TTC549 (cell line): ENCODE measurements around the gene PIGBOS1.
"Not testable (repeated sequence)": the region's sequence is repeated elsewhere in the genome, so short reads cannot be mapped to it uniquely, and the experiment has no call there.

Experiments
- FAIRE-seq: peaks from 2 replicates; lab custom pipeline; 2012; peaks lifted over from hg19 to GRCh38; lab: Jason Lieb, UNC

PIGBOS1 gene

GRCh38 chr15:55290528-55291057, 28.3 kb downstream of the PIGBOS1 start:
- no peak for FAIRE-seq

DNA sequence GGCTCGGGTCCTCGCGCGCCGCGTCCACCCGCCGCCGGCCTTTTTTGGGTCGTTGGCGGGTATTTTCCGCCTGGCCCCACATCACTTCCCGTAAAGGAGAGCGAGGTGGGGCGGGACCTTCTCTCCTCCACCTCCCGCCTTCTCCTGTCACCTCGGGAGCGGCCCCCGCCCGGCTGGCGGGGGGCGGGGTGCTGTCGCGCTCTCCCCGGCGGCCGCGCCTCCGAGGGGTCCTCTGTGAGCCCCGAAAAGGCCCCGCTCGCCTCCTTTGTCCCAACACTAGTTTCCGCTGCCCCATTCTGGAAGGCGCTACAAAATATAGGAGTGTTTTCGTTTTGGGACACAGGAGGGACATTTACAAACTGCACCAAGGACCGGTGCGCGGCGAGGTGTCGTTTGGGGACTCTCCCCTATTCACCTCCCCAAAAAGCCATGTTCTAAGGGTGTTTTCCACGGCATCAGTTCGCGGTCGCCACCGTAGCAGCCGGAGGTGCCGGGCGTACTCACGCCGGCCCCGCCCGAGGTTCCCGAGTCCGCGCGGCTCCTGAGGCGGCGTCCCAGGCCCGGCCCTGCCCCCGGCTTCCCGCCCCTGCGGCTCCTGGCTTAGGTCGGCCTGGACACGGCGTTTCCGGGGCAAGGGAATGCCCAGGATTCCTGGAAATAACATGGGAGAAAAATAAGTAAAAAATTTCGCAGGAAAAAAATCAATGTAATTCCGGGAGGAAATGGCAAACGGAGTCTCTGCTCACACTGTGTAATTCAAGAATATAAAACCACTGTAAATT, 29.0 kb downstream of the PIGBOS1 start, which contains the start of gene RAB27A:
Gene RAB27A, minus strand, starts transcription at position 68 of the 782 bp plus-strand sequence. CDS start 54,879 bp downstream, outside the sequence.
- no peak for FAIRE-seq

DNA sequence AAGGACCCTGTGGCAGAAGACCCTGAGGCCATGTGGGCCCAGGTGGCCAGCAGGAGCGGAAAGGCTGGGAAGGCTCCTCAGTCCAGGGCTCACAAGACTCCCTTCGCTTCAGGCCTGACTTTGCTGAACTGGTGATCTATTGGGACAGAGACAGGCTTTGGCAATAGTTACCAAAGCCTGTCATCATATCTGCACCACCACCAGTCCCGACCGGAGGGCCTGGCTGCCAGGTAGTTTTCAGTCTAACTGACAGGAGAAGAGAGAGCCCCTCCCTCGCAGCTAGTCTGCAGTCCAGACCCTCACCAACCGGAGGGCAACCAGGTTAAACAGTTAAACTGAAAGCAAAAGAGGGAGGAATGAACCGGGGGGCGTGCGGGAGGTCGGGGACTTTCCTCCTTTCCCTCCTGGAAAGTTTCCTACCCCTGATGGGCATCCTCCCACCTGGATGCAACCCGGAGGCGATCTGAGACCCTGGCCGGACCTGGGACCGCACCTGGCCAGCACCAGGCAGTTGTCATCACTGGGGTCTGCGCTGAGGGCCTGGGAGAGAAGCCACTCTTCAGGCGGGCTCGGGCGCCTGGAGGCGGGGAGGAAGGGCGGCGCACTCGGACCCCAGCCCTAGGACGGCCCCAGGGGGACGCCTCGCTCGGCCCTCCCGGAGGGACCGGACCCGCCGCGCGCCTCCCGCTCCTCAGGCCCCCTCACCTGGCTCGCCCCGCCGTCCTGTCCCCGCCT, 29.7 kb downstream of the PIGBOS1 start:
- FAIRE-seq: no peak

DNA sequence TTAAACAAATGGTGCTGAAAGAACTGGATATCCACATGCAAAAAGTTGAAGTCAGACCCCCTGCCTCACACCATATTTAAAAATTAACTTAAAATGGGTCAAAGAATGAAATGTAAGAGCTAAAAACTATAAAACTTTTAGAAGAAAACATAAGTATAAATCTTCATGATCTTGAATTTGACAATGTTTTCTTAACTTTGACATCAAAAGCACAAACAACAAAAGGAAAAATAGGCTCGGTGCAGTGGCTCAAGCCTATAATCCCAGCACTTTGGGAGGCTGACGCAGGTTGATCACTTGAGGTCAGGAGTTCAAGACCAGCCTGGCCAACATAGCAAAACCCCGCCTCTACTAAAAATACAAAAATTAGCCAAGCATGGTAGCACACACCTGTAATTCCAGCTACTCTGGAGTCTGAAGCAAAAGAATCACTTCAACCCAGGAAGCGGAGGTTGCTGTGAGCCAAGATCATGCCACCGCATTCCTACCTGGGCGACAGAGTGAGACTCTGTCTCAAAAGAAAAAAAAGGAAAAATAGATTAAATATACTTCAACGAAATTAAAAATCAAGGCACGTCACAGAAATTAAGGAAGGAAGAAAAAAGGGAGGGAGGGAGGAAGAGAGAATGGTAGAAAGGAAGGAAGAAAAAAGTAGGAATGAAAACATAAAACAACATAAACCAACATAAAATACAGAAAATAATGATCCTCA, 30.8 kb downstream of the PIGBOS1 start:
- no peak for FAIRE-seq

DNA sequence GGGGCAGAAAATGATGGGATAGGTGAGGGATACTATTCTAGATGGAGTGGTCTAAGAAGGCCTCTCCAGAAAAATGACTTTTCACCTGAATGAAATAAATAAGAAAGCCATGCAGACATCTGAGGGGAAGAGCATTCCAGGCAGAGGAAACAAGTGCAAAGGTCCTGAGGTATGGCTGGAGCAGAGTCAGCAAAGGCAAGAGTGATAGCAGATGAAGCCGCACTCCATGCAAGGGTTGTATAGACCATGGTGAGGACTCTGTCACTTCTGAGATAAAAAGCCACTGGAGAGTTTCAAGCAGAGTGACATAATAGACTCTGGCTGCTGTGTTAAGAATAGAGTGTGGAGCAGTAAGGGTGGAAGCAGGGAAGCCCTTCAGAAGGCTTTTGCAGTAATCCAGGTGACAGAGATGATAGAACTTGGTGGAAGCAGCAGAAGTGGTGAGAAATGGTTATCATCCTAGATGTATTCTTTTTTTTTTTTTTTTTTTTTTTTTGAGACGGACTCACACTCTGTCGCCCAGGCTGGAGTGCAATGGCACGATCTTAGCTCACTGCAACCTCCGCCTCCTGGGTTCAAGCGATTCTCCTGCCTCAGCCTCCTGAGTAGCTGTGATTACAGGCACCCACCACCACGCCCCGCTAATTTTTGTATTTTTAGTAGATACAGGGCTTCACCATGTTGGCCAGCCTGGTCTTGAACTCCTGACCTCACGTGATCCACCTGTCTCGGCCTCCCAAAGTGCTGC, 32.3 kb downstream of the PIGBOS1 start:
- not testable (repeated sequence) for FAIRE-seq

GRCh38 chr15:55284426-55284825, 34.5 kb downstream of the PIGBOS1 start:
- no peak for FAIRE-seq

- FAIRE-seq: no peak
Observed at GRCh38 chr15:55283379-55284147, 35.4 kb downstream of the PIGBOS1 start.

GRCh38 chr15:55282284-55282833, 36.6 kb downstream of the PIGBOS1 start:
- FAIRE-seq: no peak

GRCh38 chr15:55281517-55282228, 37.2 kb downstream of the PIGBOS1 start:
- FAIRE-seq: no peak

DNA sequence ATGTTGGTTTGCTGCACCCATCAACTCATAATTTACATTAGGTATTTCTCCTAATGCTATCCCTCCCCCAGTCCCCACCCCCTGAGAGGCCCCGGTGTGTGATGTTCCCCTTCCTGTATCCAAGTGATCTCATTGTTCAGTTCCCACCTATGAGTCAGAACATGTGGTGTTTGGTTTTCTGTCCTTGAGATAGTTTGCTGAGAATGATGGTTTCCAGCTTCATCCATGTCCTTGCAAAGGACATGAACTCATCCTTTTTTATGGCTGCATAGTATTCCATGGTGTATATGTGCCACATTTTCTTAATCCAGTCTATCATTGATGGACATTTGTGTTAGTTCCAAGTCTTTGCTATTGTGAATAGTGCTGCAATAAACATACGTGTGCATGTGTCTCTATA, 38.3 kb downstream of the PIGBOS1 start:
- not testable (repeated sequence) for FAIRE-seq

DNA sequence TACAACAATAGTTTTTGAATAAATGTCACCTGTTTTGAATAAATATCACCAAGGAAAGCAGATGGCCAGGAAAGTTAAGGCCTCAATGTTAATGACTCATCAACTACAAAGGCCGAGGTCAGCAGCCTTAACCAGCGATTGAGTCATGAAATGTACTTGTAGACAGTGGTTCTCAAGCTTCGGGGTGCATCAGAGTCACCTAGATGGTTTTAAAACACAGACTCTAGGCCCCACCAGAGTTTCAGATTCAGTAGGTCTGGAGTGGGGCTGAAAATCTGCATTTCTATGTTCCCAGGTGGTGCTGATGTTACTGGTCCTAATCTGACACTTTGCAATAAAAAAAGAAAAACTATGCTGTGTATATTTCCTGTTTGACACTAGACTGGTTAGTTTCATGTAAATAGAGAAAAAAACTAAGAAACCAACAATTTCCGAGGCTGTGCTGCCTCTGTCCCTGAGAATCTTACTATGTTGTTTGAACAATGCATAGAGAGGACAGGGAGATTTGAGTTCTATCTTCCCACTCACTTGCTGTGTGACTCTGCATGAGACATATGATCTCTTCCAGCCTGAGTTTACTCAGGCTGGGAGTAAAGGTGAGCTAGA, 39.1 kb downstream of the PIGBOS1 start:
- FAIRE-seq: no peak

DNA sequence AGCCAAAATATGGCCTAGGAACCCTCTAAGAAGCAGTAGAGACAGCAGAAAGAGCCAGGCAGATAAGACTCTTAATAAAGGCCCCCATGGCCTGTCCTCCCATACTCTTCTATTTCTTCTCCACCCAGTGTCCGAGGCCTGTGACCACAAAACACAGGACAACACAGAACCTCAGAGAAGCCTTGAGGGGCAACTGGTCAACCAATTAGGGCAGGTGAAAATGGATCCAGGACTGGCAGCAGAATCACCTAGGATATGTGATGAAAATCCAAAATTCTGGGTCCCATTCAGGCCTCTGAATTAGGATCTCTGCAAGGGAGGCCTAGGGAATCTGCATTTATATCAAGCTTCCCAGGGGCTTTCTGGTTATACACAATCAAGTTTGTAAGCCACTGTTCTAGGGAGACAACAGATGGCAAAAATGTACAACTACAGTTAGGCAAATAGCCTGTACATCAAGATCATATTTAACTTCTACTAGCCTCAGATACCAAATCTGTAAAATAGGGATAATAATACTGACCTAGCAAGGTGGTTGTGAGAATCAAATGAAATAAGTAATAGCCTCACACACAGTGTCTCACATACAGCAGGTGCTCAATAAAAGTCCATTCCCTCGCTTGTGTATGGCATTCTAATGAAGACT, 39.7 kb downstream of the PIGBOS1 start:
- no peak for FAIRE-seq

DNA sequence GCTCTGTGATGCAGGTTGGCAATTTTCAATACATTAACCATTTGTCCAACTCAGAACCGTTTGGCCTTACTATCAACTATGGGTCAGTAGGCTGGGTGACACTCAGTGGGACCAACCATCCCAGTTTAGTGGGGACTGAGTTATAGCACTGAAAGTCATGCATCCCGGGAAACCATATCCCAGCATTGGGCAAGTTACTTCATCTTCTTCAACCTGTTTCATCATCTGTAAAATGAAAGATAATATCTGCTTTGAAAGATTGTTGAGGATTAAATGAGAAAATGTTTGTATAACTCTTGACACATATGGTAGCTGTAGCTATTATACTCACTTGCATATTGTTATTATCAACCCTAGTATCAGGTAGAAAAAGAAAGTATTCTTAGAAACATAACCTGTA, 41.2 kb downstream of the PIGBOS1 start:
- FAIRE-seq: no peak

- FAIRE-seq: no peak
Observed at GRCh38 chr15:55277116-55277564, 41.8 kb downstream of the PIGBOS1 start.

GRCh38 chr15:55276324-55276723, 42.6 kb downstream of the PIGBOS1 start:
- FAIRE-seq: no peak

- no peak for FAIRE-seq
Observed at GRCh38 chr15:55270291-55270690, 48.6 kb downstream of the PIGBOS1 start.

DNA sequence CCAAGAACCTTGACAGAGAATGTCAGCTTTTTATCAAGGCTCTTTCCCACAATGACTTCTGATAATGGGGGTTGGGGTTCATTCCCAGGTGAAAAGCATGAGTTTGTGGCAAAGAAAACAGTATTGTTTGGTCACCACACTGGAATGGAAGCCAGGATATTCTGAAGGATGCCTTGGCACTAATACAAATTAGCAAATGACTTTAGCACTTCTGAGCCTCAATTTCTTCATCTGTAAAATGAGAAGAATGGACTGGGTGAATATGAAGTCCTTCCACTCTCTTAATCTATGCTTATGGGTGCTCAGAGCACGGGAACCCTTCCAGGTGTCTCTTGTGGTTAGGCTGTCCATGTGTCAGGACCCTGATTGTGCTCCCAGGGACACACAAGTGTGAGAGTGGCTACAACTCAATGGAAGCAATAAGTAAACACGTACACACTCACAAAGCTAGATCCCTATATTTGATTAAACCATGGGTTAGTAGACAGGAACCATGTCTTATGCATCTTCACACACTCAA, 50.7 kb downstream of the PIGBOS1 start:
- FAIRE-seq: no peak

DNA sequence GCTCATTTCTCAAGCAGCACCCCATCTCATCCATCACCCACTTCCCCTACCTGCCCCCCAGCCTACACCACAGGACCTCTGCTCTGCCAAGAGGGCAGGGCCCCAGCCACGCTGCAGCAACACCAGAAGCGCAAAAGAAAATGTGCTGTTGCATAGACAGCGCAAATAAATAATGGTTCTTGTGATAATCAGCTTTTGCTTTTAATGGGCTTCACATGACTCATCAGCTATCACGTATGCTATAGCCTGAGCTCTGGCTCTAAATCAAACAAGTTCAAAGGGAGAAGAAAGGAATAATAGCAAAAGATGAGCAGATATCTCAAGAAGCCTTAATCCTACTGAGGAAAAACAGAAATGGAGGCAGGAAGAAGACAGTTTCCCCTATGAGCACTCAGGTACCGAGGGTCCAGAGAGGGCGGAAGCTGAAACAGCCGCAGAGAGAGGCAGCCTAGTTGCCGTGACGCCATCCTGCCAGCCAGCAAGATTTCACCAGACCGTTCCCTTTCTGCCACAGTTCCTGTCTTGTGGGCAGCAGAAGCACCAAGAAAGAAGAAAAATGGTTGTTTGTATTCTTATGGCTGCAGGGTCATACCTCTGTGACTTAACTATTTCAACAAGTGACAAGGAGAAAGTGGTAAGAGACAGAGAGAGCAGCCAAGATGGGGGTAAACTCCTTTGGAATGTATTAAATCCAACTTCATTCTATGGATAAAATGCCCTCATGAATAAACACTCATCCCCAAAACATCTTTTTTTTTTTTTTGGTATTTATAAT, 51.3 kb downstream of the PIGBOS1 start:
- no peak for FAIRE-seq
